HepG2 (cell line): ENCODE data around the gene RREB1. TPM values are rescaled to one million over a fixed set of nuclear protein-coding genes. Genes with fewer than 3 reads are reported as not detected.

ENCODE experiments used
- KLF16 ChIP-seq, 2 experiments: sonication (generic) in 1 of 2; formaldehyde crosslinking in 1 of 2; IDR thresholded peaks; 2 replicates each; pipeline versions ENCODE4 v1.6.1 to v1.8.0; 2016 to 2023; ENCODE audit warnings: missing genetic modification reagents in 2 of 2, missing compliant biosample characterization in 1 of 2
- KLF9 ChIP-seq: IDR thresholded peaks from 2 replicates; pipeline ENCODE4 v1.6.1; 2016; ENCODE audit warnings: low read depth
- MEIS2 ChIP-seq: sonication (generic); formaldehyde crosslinking; IDR thresholded peaks from 2 replicates; pipeline ENCODE4 v1.9.0; 2021; ENCODE audit warnings: mild to moderate bottlenecking, missing genetic modification reagents
- NFYC ChIP-seq: IDR thresholded peaks from 2 replicates; pipeline ENCODE4 v1.6.1; 2016; ENCODE audit warnings: missing genetic modification reagents, missing compliant biosample characterization
- PLRG1 ChIP-seq: fragments of 450-650 bp; conservative IDR thresholded peaks from 2 replicates; pipeline ENCODE4 v1.6.1; 2016
- RBAK ChIP-seq: sonication (generic); formaldehyde crosslinking; IDR thresholded peaks from 2 replicates; pipeline ENCODE4 v1.5.1; 2020; ENCODE audit warnings: mild to moderate bottlenecking, missing genetic modification reagents
- SALL2 ChIP-seq: sonication (generic); formaldehyde crosslinking; IDR thresholded peaks from 2 replicates; pipeline ENCODE4 v1.8.1; 2023; ENCODE audit warnings: mild to moderate bottlenecking, missing genetic modification reagents, inconsistent platforms
- SRF ChIP-seq: IDR thresholded peaks from 2 replicates; pipeline ENCODE4 v1.6.1; 2011; ENCODE audit warnings: mild to moderate bottlenecking, low read depth, low read length, moderate library complexity
- TBX2 ChIP-seq: sonication (generic); formaldehyde crosslinking; IDR thresholded peaks from 2 replicates; pipeline ENCODE4 v1.5.0; 2020; ENCODE audit warnings: missing genetic modification reagents, mild to moderate bottlenecking, borderline replicate concordance
- YY1 ChIP-seq: IDR thresholded peaks from 2 replicates; pipeline ENCODE4 v1.6.1; 2011; ENCODE audit warnings: low read length, low read depth, moderate library complexity, mild to moderate bottlenecking; ENCODE audit not compliant: insufficient read depth, insufficient replicate concordance
- ZNF205 ChIP-seq: IDR thresholded peaks from 2 replicates; pipeline ENCODE4 v1.6.1; 2018; ENCODE audit warnings: missing biosample characterization, missing genetic modification reagents
- ZNF207 ChIP-seq: fragments of 450-650 bp; IDR thresholded peaks from 2 replicates; pipeline ENCODE4 v1.6.1; 2016; ENCODE audit warnings: antibody characterized with exemption, borderline replicate concordance
- ZNF761 ChIP-seq: sonication (generic); formaldehyde crosslinking; conservative IDR thresholded peaks from 2 replicates; pipeline ENCODE4 v1.4.0; 2020; ENCODE audit warnings: mild to moderate bottlenecking, missing genetic modification reagents
- ZNF775 ChIP-seq: sonication (generic); formaldehyde crosslinking; IDR thresholded peaks from 2 replicates; pipeline ENCODE4 v1.4.0; 2020; ENCODE audit warnings: missing genetic modification reagents, mild to moderate bottlenecking, moderate library complexity, borderline replicate concordance
- ZNF777 ChIP-seq: sonication (generic); formaldehyde crosslinking; IDR thresholded peaks from 2 replicates; pipeline ENCODE4 v1.4.0; 2020; ENCODE audit warnings: missing genetic modification reagents
- ZSCAN31 ChIP-seq: sonication (generic); formaldehyde crosslinking; IDR thresholded peaks from 2 replicates; pipeline ENCODE4 v1.5.0; 2020; ENCODE audit warnings: low read depth, mild to moderate bottlenecking, missing genetic modification reagents
- polyA plus RNA-seq, 8 experiments: library from polyadenylated mRNA; depleted of rRNA in 3 of 8; stranded (reverse) in 7 of 8; unstranded in 1 of 8; fragments of >200 nt; fragmentation: Illumina TruSeq in 4 of 8; extraction: Trizol in 4 of 8; gene quantifications; 2 replicates each; pipeline versions ENCODE4 v1.2.1 to v1.2.3, GENCODE V29; 2011 to 2016; ENCODE audit warnings: low read depth in 4 of 8, missing spikeins in 1 of 8, mixed read lengths in 1 of 8; ENCODE audit not compliant: insufficient read depth in 1 of 8
- total RNA-seq, 5 experiments: library from RNA; depleted of rRNA; stranded (reverse); fragments of >200 nt; fragmentation: Illumina TruSeq; extraction: Trizol; gene quantifications; 2 replicates each; pipeline ENCODE4 v1.2.3, GENCODE V29; 2016; ENCODE audit warnings: low read depth in 1 of 5
- TF ChIP-seq, protein P1 (sequence below): sonication (generic); formaldehyde crosslinking; IDR thresholded peaks from 2 replicates; pipeline ENCODE4 v1.4.0; 2020; ENCODE audit warnings: missing genetic modification reagents
- TF ChIP-seq, protein P2 (sequence below): sonication (generic); formaldehyde crosslinking; IDR thresholded peaks from 2 replicates; pipeline ENCODE4 v1.4.0; 2020; ENCODE audit warnings: missing genetic modification reagents
- TF ChIP-seq, protein P3 (sequence below): sonication (generic); formaldehyde crosslinking; IDR thresholded peaks from 2 replicates; pipeline ENCODE4 v1.4.0; 2020; ENCODE audit warnings: missing genetic modification reagents
- TF ChIP-seq, protein P4 (sequence below): sonication (generic); formaldehyde crosslinking; conservative IDR thresholded peaks from 2 replicates; pipeline ENCODE4 v1.8.0; 2022; ENCODE audit warnings: mild to moderate bottlenecking, moderate library complexity, missing genetic modification reagents
- TF ChIP-seq, protein P5 (sequence below), 2 experiments: sonication (generic) in 1 of 2; formaldehyde crosslinking in 1 of 2; IDR thresholded peaks; 2 replicates each; pipeline versions ENCODE4 v1.5.1 to v1.6.1; 2011 to 2020; ENCODE audit warnings: borderline replicate concordance in 1 of 2, low read depth in 1 of 2, low read length in 1 of 2, mild to moderate bottlenecking in 1 of 2, missing genetic modification reagents in 1 of 2, moderate library complexity in 1 of 2

The RREB1 gene
- total and polyA plus RNA-seq, 2 of the 13 experiments (the other 11 are each of a cell fraction or from before 2014, with no cell fraction given) = 6.1 to 23.2 TPM

DNA sequence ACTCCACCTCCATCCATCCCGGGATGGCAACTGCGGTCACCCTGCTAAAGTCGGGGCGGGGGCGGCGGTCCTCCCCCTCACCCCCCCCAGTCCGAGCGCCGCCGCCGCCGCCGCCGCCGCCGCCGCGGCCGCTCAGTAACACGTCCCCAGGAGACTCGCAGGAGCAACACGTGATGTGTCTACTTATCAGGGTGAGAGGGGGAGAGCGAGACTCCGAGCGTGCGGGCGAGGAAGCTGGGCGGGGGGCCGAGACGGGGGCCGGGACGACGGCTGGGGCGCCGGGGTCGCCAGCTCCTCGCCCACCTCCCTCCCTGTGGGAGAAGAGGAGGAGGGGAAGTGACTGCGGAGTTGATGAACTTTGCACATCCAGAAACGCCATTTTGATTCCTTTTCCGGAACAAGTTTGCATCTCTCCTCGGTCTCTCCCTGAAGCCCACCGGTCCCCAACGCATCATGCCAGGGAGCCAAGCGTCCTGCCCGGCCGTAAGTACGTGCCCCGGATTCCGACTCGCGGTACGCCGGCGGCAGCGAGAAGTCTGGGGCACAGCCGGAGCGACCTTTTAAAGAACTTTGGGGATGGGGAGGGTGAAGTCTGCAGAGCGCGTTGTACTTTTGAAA is at the start of gene RREB1 (continued):
- TF ChIP-seq, protein P1, sequence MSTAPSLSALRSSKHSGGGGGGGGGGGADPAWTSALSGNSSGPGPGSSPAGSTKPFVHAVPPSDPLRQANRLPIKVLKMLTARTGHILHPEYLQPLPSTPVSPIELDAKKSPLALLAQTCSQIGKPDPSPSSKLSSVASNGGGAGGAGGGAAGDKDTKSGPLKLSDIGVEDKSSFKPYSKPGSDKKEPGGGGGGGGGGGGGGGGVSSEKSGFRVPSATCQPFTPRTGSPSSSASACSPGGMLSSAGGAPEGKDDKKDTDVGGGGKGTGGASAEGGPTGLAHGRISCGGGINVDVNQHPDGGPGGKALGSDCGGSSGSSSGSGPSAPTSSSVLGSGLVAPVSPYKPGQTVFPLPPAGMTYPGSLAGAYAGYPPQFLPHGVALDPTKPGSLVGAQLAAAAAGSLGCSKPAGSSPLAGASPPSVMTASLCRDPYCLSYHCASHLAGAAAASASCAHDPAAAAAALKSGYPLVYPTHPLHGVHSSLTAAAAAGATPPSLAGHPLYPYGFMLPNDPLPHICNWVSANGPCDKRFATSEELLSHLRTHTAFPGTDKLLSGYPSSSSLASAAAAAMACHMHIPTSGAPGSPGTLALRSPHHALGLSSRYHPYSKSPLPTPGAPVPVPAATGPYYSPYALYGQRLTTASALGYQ (CRISPR knock-in tag) = 0 out of 2 replicates have a peak, but pooled peaks have one; percentile 28
- TF ChIP-seq TBX2 (peak; percentile 25), ZNF205 (CRISPR knock-in tag) (no peak), ZNF761 (CRISPR knock-in tag) (no peak), KLF9 (CRISPR knock-in tag) (no peak), KLF16 (CRISPR knock-in tag; IDR thresholded peaks at IDR 0.05) (no peak), ZSCAN31 (CRISPR knock-in tag) (peak; percentile 49; the same call in 1 of the 2 replicates), ZNF207 (no peak), ZNF775 (CRISPR knock-in tag) (no peak), NFYC (CRISPR knock-in tag) (no peak), RBAK (CRISPR knock-in tag) (no peak), SALL2 (CRISPR knock-in tag) (peak; percentile 13; the same call in 1 of the 2 replicates), SRF (0 out of 2 replicates have a peak, but pooled peaks have one; percentile 1), MEIS2 (CRISPR knock-in tag) (no peak), ZNF777 (CRISPR knock-in tag) (no peak), YY1 (peak; percentile 89), PLRG1 (no peak)
- TF ChIP-seq, protein P2, sequence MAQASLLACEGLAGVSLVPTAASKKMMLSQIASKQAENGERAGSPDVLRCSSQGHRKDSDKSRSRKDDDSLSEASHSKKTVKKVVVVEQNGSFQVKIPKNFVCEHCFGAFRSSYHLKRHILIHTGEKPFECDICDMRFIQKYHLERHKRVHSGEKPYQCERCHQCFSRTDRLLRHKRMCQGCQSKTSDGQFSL (CRISPR knock-in tag) = 0 out of 2 replicates have a peak, but pooled peaks have one; percentile 58
- TF ChIP-seq, protein P3, sequence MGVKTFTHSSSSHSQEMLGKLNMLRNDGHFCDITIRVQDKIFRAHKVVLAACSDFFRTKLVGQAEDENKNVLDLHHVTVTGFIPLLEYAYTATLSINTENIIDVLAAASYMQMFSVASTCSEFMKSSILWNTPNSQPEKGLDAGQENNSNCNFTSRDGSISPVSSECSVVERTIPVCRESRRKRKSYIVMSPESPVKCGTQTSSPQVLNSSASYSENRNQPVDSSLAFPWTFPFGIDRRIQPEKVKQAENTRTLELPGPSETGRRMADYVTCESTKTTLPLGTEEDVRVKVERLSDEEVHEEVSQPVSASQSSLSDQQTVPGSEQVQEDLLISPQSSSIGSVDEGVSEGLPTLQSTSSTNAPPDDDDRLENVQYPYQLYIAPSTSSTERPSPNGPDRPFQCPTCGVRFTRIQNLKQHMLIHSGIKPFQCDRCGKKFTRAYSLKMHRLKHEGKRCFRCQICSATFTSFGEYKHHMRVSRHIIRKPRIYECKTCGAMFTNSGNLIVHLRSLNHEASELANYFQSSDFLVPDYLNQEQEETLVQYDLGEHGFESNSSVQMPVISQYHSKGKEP (CRISPR knock-in tag) = no peak
- TF ChIP-seq, protein P4, sequence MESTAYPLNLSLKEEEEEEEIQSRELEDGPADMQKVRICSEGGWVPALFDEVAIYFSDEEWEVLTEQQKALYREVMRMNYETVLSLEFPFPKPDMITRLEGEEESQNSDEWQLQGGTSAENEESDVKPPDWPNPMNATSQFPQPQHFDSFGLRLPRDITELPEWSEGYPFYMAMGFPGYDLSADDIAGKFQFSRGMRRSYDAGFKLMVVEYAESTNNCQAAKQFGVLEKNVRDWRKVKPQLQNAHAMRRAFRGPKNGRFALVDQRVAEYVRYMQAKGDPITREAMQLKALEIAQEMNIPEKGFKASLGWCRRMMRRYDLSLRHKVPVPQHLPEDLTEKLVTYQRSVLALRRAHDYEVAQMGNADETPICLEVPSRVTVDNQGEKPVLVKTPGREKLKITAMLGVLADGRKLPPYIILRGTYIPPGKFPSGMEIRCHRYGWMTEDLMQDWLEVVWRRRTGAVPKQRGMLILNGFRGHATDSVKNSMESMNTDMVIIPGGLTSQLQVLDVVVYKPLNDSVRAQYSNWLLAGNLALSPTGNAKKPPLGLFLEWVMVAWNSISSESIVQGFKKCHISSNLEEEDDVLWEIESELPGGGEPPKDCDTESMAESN (CRISPR knock-in tag) = no peak
- TF ChIP-seq, protein P5, sequence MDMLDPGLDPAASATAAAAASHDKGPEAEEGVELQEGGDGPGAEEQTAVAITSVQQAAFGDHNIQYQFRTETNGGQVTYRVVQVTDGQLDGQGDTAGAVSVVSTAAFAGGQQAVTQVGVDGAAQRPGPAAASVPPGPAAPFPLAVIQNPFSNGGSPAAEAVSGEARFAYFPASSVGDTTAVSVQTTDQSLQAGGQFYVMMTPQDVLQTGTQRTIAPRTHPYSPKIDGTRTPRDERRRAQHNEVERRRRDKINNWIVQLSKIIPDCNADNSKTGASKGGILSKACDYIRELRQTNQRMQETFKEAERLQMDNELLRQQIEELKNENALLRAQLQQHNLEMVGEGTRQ (IDR thresholded peaks at IDR 0.05; ENCODE audit: low read depth, low read length) = 0 out of 2 replicates have a peak, but pooled peaks have one; percentile 27
- TF ChIP-seq, protein P5 (CRISPR knock-in tag; IDR thresholded peaks at IDR 0.05; ENCODE audit: borderline replicate concordance) = no peak
